Measurements from ENCODE around the gene RSPH10B2.
"Not testable (repeated sequence)": the region's sequence is repeated elsewhere in the genome, so short reads cannot be mapped to it uniquely, and the experiment has no call there.

The RSPH10B2 gene

GRCh38 chr7:6794276-6794675, 40.4 kb downstream of the RSPH10B2 start:
- not testable (repeated sequence) for H3K4me3 ChIP-seq (ENCODE audit: low read depth, low read length)

GRCh38 chr7:6797218-6797617, 43.3 kb downstream of the RSPH10B2 start:
- not testable (repeated sequence) for H3K4me3 ChIP-seq (ENCODE audit: low read depth, low read length)

- not testable (repeated sequence) for H3K4me3 ChIP-seq (ENCODE audit: low read depth, low read length)
Measured at GRCh38 chr7:6798047-6798446, 44.1 kb downstream of the RSPH10B2 start.

GRCh38 chr7:6799887-6800286, 46.0 kb downstream of the RSPH10B2 start:
- H3K4me3 ChIP-seq (ENCODE audit: low read depth, low read length) = not testable (repeated sequence)

- not testable (repeated sequence) for H3K4me3 ChIP-seq (ENCODE audit: low read depth, low read length)
Measured at GRCh38 chr7:6800331-6800730, 46.4 kb downstream of the RSPH10B2 start.

GRCh38 chr7:6807393-6807918, 53.6 kb downstream of the RSPH10B2 start:
- H3K4me3 ChIP-seq (ENCODE audit: low read depth, low read length) = not testable (repeated sequence)

GRCh38 chr7:6807959-6808358, 54.1 kb downstream of the RSPH10B2 start:
- H3K4me3 ChIP-seq (ENCODE audit: low read depth, low read length) = not testable (repeated sequence)

- H3K4me3 ChIP-seq (ENCODE audit: low read depth, low read length) = not testable (repeated sequence)
Measured at GRCh38 chr7:6813011-6813410, 59.1 kb downstream of the RSPH10B2 start.

GRCh38 chr7:6815470-6815869, 61.6 kb downstream of the RSPH10B2 start:
- H3K4me3 ChIP-seq (ENCODE audit: low read depth, low read length) = not testable (repeated sequence)

GRCh38 chr7:6821622-6822021, 67.7 kb downstream of the RSPH10B2 start:
- not testable (repeated sequence) for H3K4me3 ChIP-seq (ENCODE audit: low read depth, low read length)

GRCh38 chr7:6825236-6826125, 71.6 kb downstream of the RSPH10B2 start:
- H3K4me3 ChIP-seq (ENCODE audit: low read depth, low read length) = peak overlapping the region; percentile 31

GRCh38 chr7:6826151-6826550, 72.2 kb downstream of the RSPH10B2 start, which contains the start of gene CCZ1B:
Gene CCZ1B, minus strand, starts transcription at chr7:6826275. Its CDS starts 78 bp downstream, at chr7:6826197.
- peak; percentile 43 for TF ChIP-seq CTCF (IDR thresholded peaks at IDR 0.05; ENCODE audit: borderline replicate concordance, insufficient read depth, low read depth, low read length)
- peak within 1 kb of the TSS; percentile 44 for H3K4me3 ChIP-seq (ENCODE audit: low read depth, low read length)

- not testable (repeated sequence) for H3K4me3 ChIP-seq (ENCODE audit: low read depth, low read length)
Measured at GRCh38 chr7:6827180-6827579, 73.3 kb downstream of the RSPH10B2 start.

- H3K4me3 ChIP-seq (ENCODE audit: low read depth, low read length) = not testable (repeated sequence)
Measured at GRCh38 chr7:6829616-6830015, 75.7 kb downstream of the RSPH10B2 start.

- not testable (repeated sequence) for H3K4me3 ChIP-seq (ENCODE audit: low read depth, low read length)
Measured at GRCh38 chr7:6830026-6830425, 76.1 kb downstream of the RSPH10B2 start.
